Adipose tissue (tissue), 3 donors: Measurements from ENCODE around the gene IPO9. TPM values are rescaled to one million over a fixed set of nuclear protein-coding genes. Genes with fewer than 3 reads are reported as not detected.
"Not testable (repeated sequence)": the region's sequence is repeated elsewhere in the genome, so short reads cannot be mapped to it uniquely, and the experiment has no call there.

Experiments
- H3K27ac ChIP-seq: one replicate; pipeline ENCODE4 v1.5.1; 2013; ENCODE audit warnings: low read depth, low read length
- WGBS, 3 donors: extraction: QIAGEN DNeasy Blood & Tissue Kit; methylation state at CpG; one replicate each; pipeline ENCODE4 v1.1.7; 2013; 5-methylcytosine and 5-hydroxymethylcytosine counted together
- polyA plus RNA-seq, 3 donors: library from polyadenylated mRNA; stranded (reverse); fragments of 200-250 nt; gene quantifications; one replicate each; pipeline ENCODE4 v1.2.3, GENCODE V29; 2013
- donor health status: healthy with polysubstance abuse.
- donor health status: Bipolar disorder and iron deficiency.
- donor health status: healthy.

The IPO9 gene
- polyA plus RNA-seq, 3 donors: 7.2 to 20.9 (median 14.2) TPM

DNA sequence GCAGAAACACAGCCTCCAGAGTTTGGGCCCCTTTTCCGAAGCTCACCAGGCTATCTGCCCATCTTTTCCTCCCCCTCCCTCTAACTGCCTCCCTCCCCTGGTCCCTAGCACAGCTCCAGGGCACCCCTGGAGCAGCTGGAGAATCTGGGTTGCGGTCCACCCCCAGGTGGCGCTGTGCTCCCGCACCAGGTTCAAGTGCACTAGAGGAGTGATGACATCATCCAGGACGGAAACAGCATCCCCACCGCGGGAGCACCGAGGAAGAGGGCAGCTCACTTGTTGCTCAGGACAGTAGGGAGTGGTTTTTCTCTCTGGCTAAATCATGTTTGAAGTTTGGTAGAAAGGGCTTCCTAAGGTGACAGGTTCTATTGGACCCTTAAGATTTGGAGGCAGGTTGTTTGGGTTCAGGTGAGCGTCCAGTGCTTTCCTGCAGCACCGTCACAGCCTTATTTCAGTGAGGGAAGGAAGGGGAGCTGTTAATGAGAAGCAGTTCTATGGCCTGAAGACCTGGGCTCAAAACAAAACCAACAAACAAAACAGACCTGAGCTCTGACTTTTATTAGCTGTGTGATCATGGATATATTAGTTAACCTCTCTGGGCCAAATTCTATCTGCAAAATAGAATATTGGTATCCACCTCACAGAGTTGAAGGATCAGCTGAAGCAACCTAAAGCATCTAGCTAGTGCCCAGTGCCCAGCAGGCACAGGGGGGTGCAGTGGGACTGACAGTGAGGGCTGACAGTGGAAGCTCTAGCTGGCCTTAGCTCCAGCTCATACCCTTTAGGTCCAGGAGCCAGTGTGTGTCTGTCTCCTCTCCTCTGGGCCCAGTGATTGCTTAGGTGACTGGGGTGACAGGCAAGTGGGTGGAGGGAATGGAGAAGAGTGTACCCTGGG, 67.2 kb downstream of the IPO9 start:
- WGBS, 3 donors: 9 to 13% (median 13%) methylated on average over 10 of the region's 10 CpGs
- H3K27ac ChIP-seq: no peak overlapping the region

DNA sequence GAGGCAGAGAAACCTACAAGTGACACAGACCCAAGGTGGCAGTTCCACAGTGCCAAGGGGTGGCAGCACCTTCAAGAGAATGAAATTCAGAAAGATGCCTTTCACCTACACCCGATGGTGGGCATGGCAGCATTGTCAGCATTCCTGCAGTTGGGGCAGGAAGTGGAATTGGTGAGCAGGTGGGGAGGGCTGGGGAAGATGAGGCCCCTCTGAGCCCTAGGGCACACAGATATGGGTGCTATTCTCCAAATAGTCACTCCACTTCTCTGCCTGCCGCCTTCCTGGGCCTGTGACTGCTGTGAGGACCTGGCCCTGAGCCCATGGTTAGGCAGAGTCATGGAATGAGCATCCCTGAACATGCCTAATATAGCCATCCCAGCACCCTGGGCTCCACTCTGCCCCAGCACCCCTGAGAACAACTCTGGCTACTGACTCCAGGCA, 68.0 kb downstream of the IPO9 start:
- 48 to 69% (median 50%) methylated on average over 2 of the region's 2 CpGs for WGBS, 3 donors

DNA sequence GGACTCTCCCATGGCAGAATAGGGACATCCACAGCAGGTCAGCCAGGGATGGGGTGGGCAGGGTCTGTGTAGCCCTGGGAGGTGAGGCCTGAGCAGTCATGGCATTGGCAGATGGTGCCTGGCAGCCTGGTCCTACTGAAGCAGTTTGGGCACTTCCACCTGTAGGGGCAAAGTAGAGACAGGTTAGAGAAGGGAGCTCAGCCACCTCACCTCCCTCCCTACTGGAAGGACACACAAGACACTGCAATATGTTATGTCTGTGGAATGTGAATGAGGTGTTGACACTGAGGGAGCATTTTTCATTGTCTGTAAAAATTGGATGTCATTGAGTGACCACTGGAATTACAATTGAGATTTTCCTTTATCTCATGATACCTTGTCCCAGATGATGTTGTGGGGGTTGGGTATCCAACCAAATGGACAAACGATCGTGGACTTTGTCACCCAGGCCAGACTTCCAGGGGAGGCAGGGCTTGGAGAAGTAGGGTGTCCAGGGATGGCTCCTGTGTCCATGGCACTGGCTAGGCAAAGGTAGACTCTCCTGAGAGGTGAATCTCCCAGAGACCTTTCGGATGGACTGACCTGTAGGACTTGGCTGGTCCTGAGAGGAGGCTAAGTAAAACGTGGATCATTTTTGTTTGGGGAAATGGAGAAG, 69.4 kb downstream of the IPO9 start:
- H3K27ac ChIP-seq: no peak overlapping the region
- WGBS, 3 donors: 61 to 81% (median 75%) methylated on average over 4 of the region's 4 CpGs

More for the DNA sequence above, 68.0 kb downstream of the IPO9 start:
- no peak overlapping the region for H3K27ac ChIP-seq

DNA sequence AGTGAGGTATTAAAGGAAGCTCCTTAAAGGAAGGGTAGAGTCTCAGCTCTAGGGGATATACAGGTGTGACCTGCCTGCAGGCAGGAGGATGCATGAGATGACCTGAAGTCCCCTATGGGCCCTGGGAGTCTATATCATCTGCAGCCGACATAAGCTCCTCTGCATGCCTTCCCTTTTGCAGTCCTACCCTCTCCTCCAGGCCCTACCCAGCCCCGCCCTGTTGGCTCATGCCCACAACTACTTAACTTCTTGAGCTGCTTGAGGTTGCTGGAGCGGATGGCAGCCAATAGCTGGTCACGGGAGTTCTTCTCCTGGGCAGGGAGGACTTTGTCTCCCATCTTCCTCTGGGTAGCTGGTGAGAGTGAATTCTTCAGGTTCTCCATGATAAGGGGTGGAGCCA, 70.0 kb downstream of the IPO9 start:
- no peak overlapping the region for H3K27ac ChIP-seq
- WGBS, 3 donors: 70 to 82% (median 77%) methylated on average over 4 of the region's 4 CpGs

DNA sequence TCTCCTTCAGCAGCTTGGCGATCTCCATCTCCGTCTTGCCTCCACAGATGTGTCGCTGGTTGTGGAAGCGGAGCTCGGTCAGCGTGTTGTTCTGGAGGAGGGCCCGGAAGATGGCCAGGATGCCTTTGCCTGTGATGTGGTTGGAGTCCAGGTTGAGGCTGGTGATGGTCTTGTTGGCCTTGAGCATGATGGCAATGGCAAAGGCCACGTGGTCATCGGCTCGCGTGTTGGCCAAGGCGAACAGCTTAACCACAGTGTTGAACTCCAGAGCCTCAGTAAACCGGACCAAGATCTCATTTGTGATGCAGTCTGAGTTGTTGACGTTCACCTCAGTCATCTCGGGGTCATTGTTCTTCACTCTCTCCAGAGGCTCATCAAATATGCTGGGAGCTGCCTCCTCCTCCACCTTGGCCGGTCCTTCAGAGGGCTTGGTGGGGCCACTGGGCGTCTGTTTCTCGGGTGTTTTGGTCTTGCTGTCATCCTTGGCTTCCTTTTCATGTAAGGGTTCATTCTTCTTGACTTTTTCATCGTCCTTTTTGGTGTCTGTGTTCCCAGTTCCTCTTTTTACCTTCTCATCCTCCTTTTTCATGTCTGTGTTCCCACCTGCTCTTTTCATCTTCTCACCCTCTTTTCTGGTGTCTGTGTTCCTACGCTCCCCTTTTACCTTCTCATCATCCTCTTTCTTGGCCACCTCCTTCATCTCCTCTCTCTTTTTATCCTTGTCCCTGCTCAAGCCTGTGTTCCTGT, 70.9 kb downstream of the IPO9 start:
- 84 to 92% (median 88%) methylated on average over 20 of the region's 20 CpGs for WGBS, 3 donors
- no peak overlapping the region for H3K27ac ChIP-seq

DNA sequence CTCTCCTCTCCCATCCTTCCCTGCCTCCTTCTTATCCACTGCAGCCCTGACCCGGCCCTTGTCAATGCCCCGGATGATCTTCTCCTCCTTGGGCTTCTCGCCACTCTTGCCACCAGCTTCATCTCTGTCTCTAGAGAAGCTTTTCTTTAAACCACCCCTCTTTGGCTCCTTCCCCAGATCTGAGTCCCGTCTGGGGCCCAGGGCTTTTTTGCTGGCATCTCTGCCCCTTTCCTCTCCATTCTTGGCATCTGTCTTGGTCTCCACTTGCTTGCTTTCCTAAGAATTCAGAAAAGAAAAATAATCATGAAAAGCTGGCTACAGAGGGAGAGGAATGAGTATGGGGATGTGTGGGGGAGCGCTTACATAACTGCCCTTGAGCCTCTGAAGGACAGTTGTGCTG, 71.5 kb downstream of the IPO9 start:
- 74 to 79% (median 74%) methylated on average over 5 of the region's 5 CpGs for WGBS, 3 donors
- H3K27ac ChIP-seq: no peak overlapping the region

DNA sequence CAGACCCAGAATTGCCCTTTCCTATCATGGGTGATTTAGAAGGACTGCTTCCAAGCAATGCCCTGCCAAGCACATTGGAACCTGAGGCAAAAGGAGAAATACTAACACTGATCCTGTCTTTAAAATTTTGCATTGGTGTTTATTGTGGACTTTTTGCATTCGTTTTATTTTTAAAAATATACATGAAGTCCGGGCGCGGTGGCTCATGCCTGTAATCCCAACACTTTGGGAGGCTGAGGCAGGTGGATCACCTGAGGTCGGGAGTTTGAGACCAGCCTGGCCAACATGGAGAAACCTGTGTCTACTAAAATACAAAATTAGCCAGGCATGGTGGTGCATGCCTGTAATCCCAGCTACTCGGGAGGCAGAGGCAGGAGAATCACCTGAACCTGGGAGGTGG, 72.1 kb downstream of the IPO9 start:
- WGBS, 3 donors: 89 to 93% (median 93%) methylated on average over 6 of the region's 6 CpGs
- H3K27ac ChIP-seq: not testable (repeated sequence)

DNA sequence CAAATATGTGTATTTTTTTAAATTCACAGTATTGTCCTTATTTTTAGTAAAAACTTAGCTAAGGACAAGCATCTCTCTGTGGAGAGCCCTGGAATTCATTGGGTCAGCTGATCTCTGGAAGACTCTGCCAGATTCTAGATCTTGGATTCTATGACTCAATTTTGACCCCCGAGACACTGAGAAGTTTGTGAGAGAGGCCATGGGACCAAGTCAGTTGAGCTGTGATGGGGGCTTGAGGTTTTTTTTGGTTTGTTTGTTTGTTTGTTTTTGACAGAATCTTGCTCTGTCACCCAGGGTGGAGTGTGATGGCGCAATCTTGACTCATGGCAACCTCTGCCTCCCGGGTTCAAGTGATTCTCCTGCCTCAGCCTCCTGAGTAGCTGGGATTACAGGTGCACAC, 73.2 kb downstream of the IPO9 start:
- 78 to 81% (median 79%) methylated on average over 3 of the region's 3 CpGs for WGBS, 3 donors
- no peak overlapping the region for H3K27ac ChIP-seq

DNA sequence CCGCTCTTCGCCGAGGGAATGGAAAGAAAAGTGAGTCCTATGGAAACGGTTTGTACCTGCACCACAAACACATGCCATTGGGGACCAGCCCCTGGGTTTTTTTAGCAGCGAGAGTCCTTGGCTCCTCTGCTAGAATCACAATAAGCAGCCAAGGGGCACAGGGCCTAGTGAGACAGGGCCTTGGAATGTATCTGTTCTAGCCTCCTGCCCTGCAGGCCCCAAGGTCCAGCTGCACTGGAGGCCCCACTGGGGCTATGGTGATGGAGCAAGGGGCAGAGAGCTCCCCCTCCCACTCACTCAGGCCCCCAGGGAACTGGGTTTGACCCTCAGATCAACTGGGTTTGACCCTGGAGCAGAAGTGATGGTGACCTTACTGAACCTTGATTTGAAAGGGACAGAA, 74.2 kb downstream of the IPO9 start:
- peak overlapping the region; percentile 12 for H3K27ac ChIP-seq
- 69 to 84% (median 79%) methylated on average over 5 of the region's 5 CpGs for WGBS, 3 donors

DNA sequence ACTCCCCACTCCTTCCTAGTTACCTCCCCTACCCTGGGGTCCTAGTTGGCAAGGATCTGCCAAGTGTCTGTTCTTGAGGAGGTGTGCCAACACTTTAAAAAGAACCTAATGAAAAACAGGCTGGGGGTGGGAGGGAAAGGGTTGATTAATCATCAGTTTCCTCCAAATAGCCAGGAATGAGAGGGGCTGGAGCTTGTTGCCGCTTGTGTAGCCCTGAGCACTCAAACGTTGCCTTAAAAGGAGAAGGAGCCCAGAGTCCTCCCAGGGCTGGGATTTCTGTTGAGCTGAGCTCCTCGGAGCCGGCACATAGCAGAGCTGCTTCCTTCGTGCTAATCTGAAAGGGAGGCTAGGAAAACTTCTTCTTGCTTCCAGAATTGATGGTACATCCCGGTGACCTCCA, 75.6 kb downstream of the IPO9 start:
- H3K27ac ChIP-seq: no peak overlapping the region
- WGBS, 3 donors: 27 to 52% (median 40%) methylated on average over 6 of the region's 6 CpGs

DNA sequence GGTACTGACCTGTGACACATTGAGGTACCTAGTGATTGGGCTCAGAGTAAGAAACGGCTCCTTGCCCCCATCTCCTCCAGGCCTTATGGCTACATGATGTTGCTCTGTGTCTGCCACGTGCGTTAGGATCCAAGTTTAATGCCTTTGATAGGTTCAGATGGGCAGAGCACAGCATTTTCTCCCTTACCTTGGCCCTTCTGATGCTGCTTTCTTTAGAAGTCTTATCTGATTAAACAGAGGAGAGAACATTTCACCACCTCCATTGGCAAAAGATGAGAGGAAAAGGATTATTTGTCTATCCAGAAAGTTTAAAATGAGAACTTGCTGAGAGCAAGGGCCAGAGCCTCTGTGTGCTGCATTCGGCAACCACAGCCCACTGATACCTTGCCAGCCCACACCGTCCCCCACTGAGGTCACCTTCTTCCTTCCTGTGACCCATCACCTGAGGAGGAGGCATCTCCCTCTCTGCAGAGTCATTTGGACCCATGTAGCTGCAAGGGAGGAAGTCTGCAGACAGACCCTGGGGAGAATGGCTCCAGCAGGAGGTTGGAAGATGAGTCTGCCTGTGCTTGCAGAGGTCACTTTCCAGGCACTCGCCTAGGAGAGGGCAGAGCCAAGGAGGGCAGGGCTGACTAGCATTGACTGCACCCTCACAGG, 76.4 kb downstream of the IPO9 start:
- no peak overlapping the region for H3K27ac ChIP-seq
- WGBS, 3 donors: 65 to 77% (median 70%) methylated on average over 6 of the region's 6 CpGs

DNA sequence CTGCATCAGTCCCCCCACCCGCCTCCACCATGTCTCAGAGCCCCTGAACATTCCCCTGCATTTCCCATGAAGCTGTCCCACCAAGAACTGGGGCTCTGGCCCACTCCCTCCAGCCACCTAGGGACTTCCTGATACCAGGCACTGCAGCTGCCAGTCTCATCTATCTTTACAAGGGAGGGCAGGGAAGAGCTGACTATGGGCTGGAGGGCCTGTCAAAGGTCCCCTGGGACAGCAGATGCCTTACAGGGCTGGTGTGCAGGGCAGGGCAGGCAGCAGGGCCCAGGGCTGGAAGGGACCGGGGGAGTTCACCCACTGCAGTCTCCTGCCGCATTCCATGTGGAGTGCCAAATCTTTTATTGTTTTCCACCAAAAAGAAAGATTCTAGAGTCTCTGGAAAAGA, 77.4 kb downstream of the IPO9 start:
- 82 to 91% (median 91%) methylated on average over 3 of the region's 3 CpGs for WGBS, 3 donors

DNA sequence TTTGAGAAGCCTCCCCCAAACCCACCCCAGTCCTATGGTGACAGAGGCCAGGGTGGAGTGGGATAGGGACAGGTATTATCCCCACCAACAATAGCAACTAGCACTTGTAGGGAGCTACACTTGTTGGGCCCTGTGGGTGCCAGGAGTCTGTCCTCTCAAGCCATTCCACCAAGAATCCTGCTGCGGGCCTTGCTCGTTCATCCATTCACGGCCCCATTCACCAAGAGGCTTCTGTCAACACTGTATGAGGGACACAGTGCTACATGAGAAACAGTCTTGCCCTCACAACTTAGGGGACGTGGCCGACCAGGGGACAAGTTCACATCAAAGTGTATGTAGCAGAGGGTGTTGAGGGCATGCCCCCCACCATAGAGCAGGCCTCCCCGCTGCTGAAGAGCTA, 78.7 kb downstream of the IPO9 start:
- 90 to 94% (median 90%) methylated on average over 6 of the region's 6 CpGs for WGBS, 3 donors
- H3K27ac ChIP-seq: no peak overlapping the region

More for the DNA sequence above, 77.4 kb downstream of the IPO9 start:
- H3K27ac ChIP-seq: peak overlapping the region; percentile 21

DNA sequence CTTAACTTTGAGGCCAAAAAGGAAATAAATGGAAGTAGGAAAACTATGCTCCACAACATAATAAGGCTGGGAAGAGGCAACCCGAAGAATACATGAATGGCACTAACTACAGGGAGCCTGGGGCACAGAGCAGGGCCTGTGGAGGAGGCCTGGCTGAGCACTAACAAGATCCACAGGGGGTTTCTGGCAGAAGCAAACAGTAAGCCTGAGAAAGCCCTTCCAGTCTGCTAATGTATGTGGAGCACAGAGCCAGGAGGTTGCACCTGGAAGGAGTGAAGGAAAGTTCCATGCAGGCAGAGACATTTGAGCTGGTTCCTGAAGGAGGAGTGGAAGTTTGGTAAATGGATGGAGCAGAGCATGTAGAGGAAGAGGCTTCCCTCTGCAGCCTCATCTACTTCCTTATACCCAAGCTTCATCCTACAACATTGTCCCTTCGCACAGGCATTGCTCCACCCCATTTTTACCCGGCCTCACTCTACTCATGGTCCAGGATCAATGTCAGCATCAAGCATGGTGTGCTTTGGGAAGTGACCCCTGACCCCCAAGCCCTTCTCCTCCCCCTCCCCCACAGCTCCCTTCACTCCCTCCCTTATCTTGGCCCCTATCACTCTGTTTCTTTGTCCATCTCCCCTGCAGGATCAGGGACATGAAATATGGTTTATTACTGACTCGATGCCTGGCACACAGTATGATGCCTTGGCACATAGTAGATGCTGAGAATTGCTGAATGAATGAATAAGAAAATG, 83.0 kb downstream of the IPO9 start:
- 76 to 80% (median 80%) methylated on average over 4 of the region's 4 CpGs for WGBS, 3 donors
- no peak overlapping the region for H3K27ac ChIP-seq

DNA sequence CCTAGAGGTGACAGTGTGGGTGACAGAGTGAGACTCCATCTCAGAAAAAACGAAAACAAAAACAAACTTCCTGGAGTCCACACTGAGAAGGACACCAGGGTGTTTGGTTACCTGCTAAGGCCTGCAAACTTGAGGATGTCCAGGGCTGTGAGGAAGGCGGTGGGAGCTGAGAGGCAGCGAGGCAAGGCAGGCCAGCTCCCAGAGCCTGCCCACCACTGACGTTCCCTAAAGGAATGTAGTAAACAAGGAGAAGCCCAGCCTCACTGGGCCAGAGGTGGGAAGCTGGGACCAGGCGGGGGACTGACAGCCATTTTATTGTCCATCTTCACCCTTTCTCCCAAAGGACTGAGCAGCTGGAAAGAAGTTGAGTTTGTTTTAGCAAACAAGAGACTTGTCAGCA, 83.9 kb downstream of the IPO9 start:
- no peak overlapping the region for H3K27ac ChIP-seq
- WGBS, 3 donors: 60 to 66% (median 61%) methylated on average over 5 of the region's 5 CpGs

DNA sequence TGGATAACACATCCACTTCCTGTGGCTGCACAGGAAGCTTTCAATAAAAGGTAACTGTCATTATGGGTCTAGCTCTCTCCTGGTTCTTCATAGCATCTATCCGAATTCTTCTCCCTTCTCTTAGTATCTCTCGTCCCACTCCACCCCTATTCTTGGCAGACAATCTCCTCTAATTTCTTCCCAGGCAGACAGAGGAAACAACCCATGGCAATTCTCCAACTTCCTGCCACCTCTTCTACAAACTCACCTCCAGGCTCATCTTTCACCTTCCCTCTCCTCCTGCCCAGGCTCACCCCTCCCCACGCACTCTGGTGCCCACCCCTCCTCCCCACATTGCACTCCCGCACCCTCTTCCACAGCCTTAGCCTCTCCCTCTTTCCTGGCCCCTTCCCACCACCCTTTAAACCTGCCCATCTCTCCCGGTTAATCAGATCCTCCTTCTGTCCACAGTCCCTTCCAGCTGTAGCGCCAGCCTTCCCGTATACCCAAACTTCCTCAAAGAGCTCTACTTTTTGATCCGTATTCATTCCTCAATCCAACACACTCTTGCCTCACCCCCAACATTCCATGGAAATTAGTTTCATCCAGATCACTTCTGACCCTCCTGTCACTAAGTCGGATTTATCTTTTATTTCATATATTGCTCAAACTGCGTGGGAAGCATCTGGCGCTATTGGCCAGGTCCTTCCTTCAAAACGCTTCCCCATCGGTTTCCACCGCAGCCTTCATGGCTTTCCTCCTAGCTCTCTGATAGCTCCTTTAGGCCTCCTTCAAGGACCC, 85.7 kb downstream of the IPO9 start:
- 65 to 72% (median 69%) methylated on average over 14 of the region's 14 CpGs for whole genome bisulfite sequencing, 3 donors
- H3K27ac ChIP-seq: no peak overlapping the region

DNA sequence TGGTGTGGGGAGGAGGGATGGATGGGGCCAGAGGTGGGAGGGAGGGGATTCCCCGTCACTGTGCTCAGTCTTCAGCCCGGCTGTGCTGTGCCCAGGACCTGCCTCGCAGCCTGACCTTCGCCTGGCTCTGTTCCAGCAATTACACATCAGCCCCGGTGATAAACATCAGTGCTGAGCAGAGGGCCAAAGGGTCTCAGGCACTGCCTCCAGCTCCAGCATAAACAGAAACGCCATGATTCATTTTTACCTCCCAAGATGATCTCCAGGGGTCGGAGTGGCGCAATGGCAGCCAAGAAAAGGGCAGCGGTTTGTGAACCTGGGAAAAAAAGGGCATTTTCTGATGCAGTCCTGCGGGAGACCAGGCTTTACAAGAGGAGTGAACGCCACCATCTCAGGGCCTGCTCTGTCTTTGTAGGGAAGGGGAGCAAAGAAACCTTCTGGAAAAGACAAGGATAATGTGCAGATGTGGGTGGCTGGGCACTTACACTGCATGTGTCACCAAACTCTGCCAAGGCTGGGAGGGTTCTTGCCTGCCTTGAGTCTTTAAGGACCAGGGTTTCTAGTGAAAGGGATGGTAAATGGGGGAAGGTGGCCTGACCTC, 87.8 kb downstream of the IPO9 start:
- no peak overlapping the region for H3K27ac ChIP-seq
- WGBS, 3 donors: 29 to 38% (median 30%) methylated on average over 11 of the region's 11 CpGs
